Osteocyte (in vitro differentiated cells): Measurements from ENCODE around the gene ZDHHC1. TPM values are rescaled to one million over a fixed set of nuclear protein-coding genes. Genes with fewer than 3 reads are reported as not detected.

Experiments used
- total RNA-seq: library from RNA; stranded (reverse); gene quantifications from 2 replicates; pipeline ENCODE4 v1.2.1, GENCODE V29; 2021

ZDHHC1 gene
- total RNA-seq, 1 donor from 2014 or later, result 15.4 TPM

Other genes with a start within 250 kb of the ZDHHC1 start
- 15.8 and 22.8 TPM in 2 replicates for gene NOL3, start 245.9 kb downstream of the ZDHHC1 start, total RNA-seq
- gene MATCAP1, start 232.5 kb downstream of the ZDHHC1 start, total RNA-seq, result 26.6 and 35.7 TPM in 2 replicates
- gene EXOC3L1, start 226.3 kb downstream of the ZDHHC1 start, total RNA-seq, result not detected in 2 replicates
- 40.0 and 43.4 TPM in 2 replicates for gene E2F4, start 224.3 kb downstream of the ZDHHC1 start, total RNA-seq
- 1.7 and 2.1 TPM in 2 replicates for gene ELMO3, start 217.3 kb downstream of the ZDHHC1 start, total RNA-seq
- gene TMEM208, start 189.3 kb downstream of the ZDHHC1 start, total RNA-seq, result 41.0 and 44.5 TPM in 2 replicates
- 60.0 and 71.7 TPM in 2 replicates for gene FHOD1, start 169.0 kb downstream of the ZDHHC1 start, total RNA-seq
- 4.2 and 4.4 TPM in 2 replicates for gene SLC9A5, start 167.5 kb downstream of the ZDHHC1 start, total RNA-seq
- 10.1 and 11.4 TPM in 2 replicates for gene PLEKHG4, start 136.9 kb downstream of the ZDHHC1 start, total RNA-seq
- 0.39 TPM in 1 of 2 replicates, not detected in the other for gene KCTD19, start 89.7 kb downstream of the ZDHHC1 start, total RNA-seq
- gene LRRC36, start 89.7 kb downstream of the ZDHHC1 start, total RNA-seq, result not detected in 2 replicates
- gene TPPP3, start 23.0 kb downstream of the ZDHHC1 start, total RNA-seq, result 1.4 and 1.5 TPM in 2 replicates
- 0.40 and 0.68 TPM in 2 replicates for gene HSD11B2, start 14.6 kb upstream of the ZDHHC1 start, total RNA-seq
- 112 and 116 TPM in 2 replicates for gene ATP6V0D1, start 64.7 kb upstream of the ZDHHC1 start, total RNA-seq
- not detected in 2 replicates for gene AGRP, start 67.1 kb upstream of the ZDHHC1 start, total RNA-seq
- 75.0 and 77.0 TPM in 2 replicates for gene RIPOR1, start 112.4 kb upstream of the ZDHHC1 start, total RNA-seq
- gene CTCF, start 146.0 kb upstream of the ZDHHC1 start, total RNA-seq, result 43.2 and 47.4 TPM in 2 replicates
- gene CARMIL2, start 228.7 kb upstream of the ZDHHC1 start, total RNA-seq, result 0.94 and 1.7 TPM in 2 replicates
- 21.3 and 23.1 TPM in 2 replicates for gene ACD, start 243.8 kb upstream of the ZDHHC1 start, total RNA-seq
- 4.1 and 4.6 TPM in 2 replicates for gene PARD6A, start 244.5 kb upstream of the ZDHHC1 start, total RNA-seq